IPS-11a (cell line): ENCODE measurements around the gene SIM1.
"Not testable (repeated sequence)": the region's sequence is repeated elsewhere in the genome, so short reads cannot be mapped to it uniquely, and the experiment has no call there.

ENCODE experiments used
- H3K4me3 ChIP-seq: one replicate; pipeline ENCODE4 v1.5.1; 2013; ENCODE audit warnings: low read depth, low read length, control low read depth

The SIM1 gene

GRCh38 chr6:100354736-100355641 lies 109.7 kb downstream of the SIM1 start:
- not testable (repeated sequence) for H3K4me3 ChIP-seq

DNA sequence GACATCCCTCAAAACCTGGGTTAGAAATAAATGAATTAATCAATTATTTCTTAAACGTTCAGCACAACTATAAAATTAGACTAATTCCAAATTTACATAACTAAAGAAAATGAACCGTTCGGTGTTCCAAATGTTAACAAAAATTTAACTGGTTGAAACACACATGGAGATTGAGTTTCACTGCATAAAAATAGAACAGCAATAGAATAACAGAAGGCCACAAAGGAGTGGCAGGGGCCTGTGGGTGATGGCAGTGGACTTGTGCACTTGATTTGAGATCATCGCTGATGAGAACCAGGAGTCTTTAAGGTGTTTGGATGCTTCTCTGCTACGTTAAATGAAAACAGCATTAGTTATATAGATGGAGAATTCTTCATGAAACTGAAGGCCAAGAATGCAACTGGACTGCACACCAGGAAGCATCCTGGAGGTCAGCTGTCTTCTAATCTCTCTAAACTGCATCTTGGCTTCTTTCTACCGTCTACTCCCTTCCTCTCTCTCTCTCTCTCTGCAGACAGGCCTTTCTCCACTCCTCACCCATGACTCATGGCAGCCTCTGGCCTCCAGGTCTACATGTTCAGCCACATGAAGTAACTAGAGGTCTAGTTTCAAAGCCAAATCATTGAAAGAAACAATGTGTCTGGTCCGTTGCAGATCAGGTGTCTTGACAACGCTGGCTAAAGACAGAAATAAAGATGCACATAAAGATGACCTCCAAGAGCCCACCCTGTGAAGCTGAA lies 111.3 kb downstream of the SIM1 start:
- H3K4me3 ChIP-seq: no peak overlapping the region

DNA sequence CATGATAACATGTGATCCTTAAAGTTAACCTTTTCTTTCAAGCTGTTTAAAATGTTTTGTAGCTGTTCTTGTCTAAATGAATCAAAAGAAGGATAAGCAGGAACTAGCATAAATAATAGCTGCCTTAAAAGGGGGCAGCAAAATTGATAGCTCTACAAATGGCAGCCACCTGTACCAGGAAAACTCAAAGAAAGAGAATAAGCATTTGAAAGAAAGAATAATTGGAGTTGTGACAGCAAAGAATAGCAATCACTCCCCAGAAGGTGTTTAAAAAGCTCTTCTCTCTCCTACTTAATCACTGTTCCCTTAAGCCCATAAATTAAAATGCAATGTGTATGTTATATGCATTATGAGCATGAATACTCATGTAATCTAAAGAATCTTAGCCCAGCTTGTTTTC lies 114.6 kb downstream of the SIM1 start:
- no peak overlapping the region for H3K4me3 ChIP-seq

- H3K4me3 ChIP-seq: no peak overlapping the region
These were observed 115.4 kb downstream of the SIM1 start for GRCh38 chr6:100349366-100349765.

GRCh38 chr6:100347901-100348550 lies 116.7 kb downstream of the SIM1 start:
- no peak overlapping the region for H3K4me3 ChIP-seq

DNA sequence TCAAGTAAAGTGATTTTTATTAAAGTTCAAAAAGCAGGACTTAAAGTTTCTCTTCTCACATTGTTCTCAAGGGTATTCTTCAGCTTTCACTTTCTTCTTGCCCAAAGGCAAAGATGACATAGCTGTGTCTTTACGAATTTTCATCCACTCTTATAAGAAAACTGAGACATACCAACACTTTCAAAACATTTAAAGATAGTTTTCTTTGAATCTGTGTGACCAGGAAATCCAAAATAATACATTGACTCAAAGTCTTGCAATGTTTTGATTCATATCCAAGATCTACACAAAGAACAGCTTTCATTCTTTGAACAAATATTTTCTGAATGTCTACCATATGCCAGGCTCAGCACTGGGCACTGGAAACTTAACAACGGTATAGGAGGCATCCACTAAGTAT lies 117.9 kb downstream of the SIM1 start:
- no peak overlapping the region for H3K4me3 ChIP-seq

DNA sequence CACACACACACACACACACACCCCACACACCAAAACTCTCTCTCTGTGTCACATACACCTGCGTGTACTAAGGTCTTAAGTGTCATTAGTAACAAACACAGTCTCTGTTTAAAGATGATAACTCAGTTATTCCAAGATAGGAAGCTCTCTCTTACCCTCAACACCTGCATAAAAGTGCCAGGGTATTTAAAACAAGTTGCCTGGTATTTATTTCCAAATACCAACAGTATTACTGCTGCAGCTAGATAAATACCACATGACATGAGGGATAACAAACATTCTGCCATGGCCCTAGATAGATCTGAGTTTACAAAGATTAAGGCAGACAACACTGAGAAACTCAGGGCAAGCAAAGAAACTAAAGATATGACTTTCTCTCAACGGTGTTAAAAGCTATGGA lies 118.5 kb downstream of the SIM1 start:
- H3K4me3 ChIP-seq: no peak overlapping the region

- H3K4me3 ChIP-seq: no peak overlapping the region
These were observed 120.0 kb downstream of the SIM1 start for GRCh38 chr6:100344761-100345160.

- H3K4me3 ChIP-seq: no peak overlapping the region
These were observed 120.4 kb downstream of the SIM1 start for GRCh38 chr6:100344321-100344720.

DNA sequence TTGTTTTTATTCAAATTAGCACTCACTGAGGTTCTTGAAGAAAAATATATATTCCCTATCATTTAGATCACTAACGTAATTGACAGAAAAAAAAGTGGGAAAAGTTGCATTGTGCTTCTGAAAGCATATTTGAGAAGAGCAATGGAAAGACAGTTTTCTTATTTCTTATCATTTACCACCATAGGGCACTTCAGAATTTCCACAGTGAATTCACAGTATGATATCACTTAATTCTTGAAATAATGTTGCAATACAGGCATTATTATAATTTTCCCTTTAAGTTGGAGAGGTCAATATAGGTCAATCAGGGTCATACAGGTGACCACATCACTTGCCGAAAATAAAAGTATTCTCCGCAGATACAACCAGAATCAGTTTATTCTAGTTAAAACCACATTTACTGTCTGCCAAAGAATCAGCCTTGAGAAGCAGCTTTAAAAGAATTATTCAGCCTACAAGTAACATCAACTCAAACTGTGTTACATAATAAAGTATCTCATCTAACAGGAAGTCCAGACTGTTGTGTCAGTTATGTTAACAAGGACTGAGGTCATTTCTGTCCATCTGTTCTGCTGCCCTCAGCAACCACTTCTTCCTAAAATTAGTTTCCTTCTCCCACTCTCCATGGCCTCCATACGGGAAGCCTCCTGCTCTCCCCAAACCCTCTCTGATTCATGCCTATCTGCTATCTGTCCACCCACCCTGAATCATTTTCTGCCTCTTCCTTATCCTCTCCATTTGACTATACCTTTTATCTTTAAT lies 121.2 kb downstream of the SIM1 start:
- no peak overlapping the region for H3K4me3 ChIP-seq

GRCh38 chr6:100342830-100343229 lies 121.9 kb downstream of the SIM1 start:
- no peak overlapping the region for H3K4me3 ChIP-seq

- no peak overlapping the region for H3K4me3 ChIP-seq
These were observed 125.0 kb downstream of the SIM1 start for GRCh38 chr6:100339574-100340255.

GRCh38 chr6:100338090-100338489 lies 126.6 kb downstream of the SIM1 start:
- no peak overlapping the region for H3K4me3 ChIP-seq

- H3K4me3 ChIP-seq: no peak overlapping the region
These were observed 127.8 kb downstream of the SIM1 start for GRCh38 chr6:100336876-100337275.

GRCh38 chr6:100335991-100336390 lies 128.7 kb downstream of the SIM1 start:
- no peak overlapping the region for H3K4me3 ChIP-seq
